LNCAP (cell line): Measurements from ENCODE around the gene SHISA9.

ENCODE experiments used
- CTCF ChIP-seq: fragments of 450-650 bp; IDR thresholded peaks from 2 replicates; pipeline ENCODE4 v1.5.1; 2017; ENCODE audit warnings: mild to moderate bottlenecking

Gene SHISA9

GRCh38 chr16:12985516-12985915, 84.1 kb downstream of the SHISA9 start:
- no peak for TF ChIP-seq CTCF

- no peak for TF ChIP-seq CTCF
These were observed 86.7 kb downstream of the SHISA9 start for GRCh38 chr16:12988071-12988470.

DNA sequence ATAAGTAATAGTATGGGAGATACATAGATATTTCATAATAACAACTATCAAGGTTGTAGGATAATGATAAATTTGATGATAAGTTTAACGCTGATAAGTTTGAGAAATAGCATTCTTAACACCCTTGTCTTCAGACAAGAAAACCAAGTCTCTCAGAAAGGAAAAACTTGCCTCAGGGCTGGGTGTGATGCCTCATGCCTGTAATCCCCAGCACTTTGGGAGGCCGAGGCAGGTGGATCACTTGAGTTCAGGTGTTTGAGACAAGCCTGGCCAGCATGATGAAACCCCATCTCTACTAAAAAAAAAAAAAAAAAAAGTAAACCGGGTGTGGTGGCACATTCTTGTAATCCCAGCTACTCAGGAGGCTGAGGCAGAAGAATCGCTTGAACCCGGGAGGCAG, 90.7 kb downstream of the SHISA9 start:
- no peak for TF ChIP-seq CTCF

GRCh38 chr16:12994402-12994801, 93.0 kb downstream of the SHISA9 start:
- no peak for TF ChIP-seq CTCF

DNA sequence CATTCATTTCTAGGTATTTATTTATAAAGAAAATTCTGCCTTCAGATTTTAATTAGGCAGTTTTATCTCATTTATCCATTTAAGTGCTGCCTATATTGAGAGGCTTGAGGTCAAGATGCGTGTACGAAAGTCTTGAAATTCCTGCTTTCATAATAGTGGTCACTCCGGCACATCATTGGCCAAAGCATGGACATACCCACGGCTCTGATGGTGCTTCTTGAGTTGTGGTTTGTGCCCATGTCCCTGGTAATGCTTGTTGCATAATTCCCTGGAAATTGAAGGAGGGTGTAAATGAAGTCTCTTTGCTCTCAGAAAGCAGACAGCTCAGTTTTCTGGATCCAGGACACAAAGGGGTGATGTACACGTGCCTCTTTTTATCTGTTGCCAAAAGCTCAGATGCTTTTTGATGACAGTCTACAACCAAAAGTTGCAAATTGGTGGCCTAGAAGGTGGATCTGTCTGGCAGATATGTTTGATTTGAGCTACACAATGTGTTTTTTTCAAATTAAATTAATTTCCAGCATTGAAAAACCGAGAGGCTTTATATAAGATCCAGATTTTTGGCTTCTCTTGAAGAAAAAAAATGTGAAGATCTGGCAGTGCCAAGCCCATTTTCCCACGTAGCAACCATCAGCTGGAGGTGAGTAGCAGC, 94.4 kb downstream of the SHISA9 start:
- no peak for TF ChIP-seq CTCF

- no peak for TF ChIP-seq CTCF
These were observed 97.1 kb downstream of the SHISA9 start for GRCh38 chr16:12998361-12999085.

GRCh38 chr16:12999368-12999767, 98.0 kb downstream of the SHISA9 start:
- no peak for TF ChIP-seq CTCF
